PC-9 (cell line): ENCODE measurements around the gene FOXG1. TPM values are rescaled to one million over a fixed set of nuclear protein-coding genes. Genes with fewer than 3 reads are reported as not detected.

Experiments used
- BruUV-seq: library from RNA; stranded (reverse); fragments of 400-500 nt; replicated peaks from 2 replicates; lab custom pipeline; 2021; lab: Mats Ljungman, UMichigan
- CTCF ChIA-PET: fragments of 300-600 bp; sonication (Branson Sonifier 250); formaldehyde crosslinking; loops from one replicate; lab custom pipeline; 2022; ENCODE audit warnings: antibody characterized with exemption; lab: Charles Lee
- POLR2A ChIA-PET: fragments of 300-600 bp; sonication (Branson Sonifier 250); formaldehyde crosslinking; loops from one replicate; lab custom pipeline; 2022; ENCODE audit warnings: antibody characterized with exemption; ENCODE audit not compliant: unreplicated experiment; lab: Charles Lee
- DNase-seq, 2 experiments: peaks; one replicate each; pipeline versions ENCODE4 v3.0.0 to v3.0.0-alpha.2; 2015 to 2022; ENCODE audit warnings: mixed read lengths in 1 of 2
- H2AFZ ChIP-seq: fragments of 200-600 bp; sonication (generic); 2 replicates; pipeline ENCODE4 v1.8.1; 2017; ENCODE audit warnings: antibody characterized with exemption
- H3F3A ChIP-seq: fragments of 200-600 bp; sonication (generic); 2 replicates; pipeline ENCODE4 v1.8.1; 2017; ENCODE audit warnings: antibody characterized with exemption, mild to moderate bottlenecking, low read depth; ENCODE audit not compliant: insufficient read depth
- H3K27ac ChIP-seq: fragments of 200-600 bp; sonication (generic); 2 replicates; pipeline ENCODE4 v1.6.1; 2016; ENCODE audit warnings: mixed run types
- H3K27me3 ChIP-seq: fragments of 200-600 bp; sonication (generic); 2 replicates; pipeline ENCODE4 v1.6.1; 2016; ENCODE audit warnings: low read depth, mixed run types; ENCODE audit not compliant: insufficient read depth
- H3K36me3 ChIP-seq: fragments of 200-600 bp; sonication (generic); 2 replicates; pipeline ENCODE4 v1.6.1; 2016; ENCODE audit warnings: low read depth, mixed run types
- H3K4me1 ChIP-seq: fragments of 200-600 bp; sonication (generic); replicated peaks from 2 replicates; pipeline ENCODE4 v1.6.1; 2016; ENCODE audit warnings: mixed run types; ENCODE audit not compliant: insufficient read depth
- H3K4me2 ChIP-seq: fragments of 200-600 bp; sonication (generic); 2 replicates; pipeline ENCODE4 v1.6.1; 2017; ENCODE audit warnings: mixed run types
- H3K4me3 ChIP-seq: fragments of 200-600 bp; sonication (generic); 2 replicates; pipeline ENCODE4 v1.6.1; 2016; ENCODE audit warnings: mixed run types
- H3K79me2 ChIP-seq: fragments of 200-600 bp; sonication (generic); 2 replicates; pipeline ENCODE4 v1.6.1; 2017; ENCODE audit warnings: low read depth, mixed run types
- H3K9me2 ChIP-seq: fragments of 200-600 bp; sonication (generic); 2 replicates; pipeline ENCODE4 v1.8.1; 2017; ENCODE audit warnings: mild to moderate bottlenecking; ENCODE audit not compliant: insufficient read depth
- H3K9me3 ChIP-seq: fragments of 200-600 bp; sonication (generic); 2 replicates; pipeline ENCODE4 v1.8.1; 2016; ENCODE audit warnings: low read depth; ENCODE audit not compliant: insufficient read depth
- H4K20me1 ChIP-seq: fragments of 200-600 bp; sonication (generic); 2 replicates; pipeline ENCODE4 v1.8.1; 2017; ENCODE audit not compliant: insufficient read depth
- CTCF ChIP-seq: fragments of 200-600 bp; sonication (generic); conservative IDR thresholded peaks from 2 replicates; pipeline ENCODE4 v1.6.1; 2017; ENCODE audit warnings: mixed run types, antibody characterized with exemption, mild to moderate bottlenecking, moderate library complexity
- EZH2 ChIP-seq: fragments of 200-600 bp; sonication (generic); IDR thresholded peaks from 2 replicates; pipeline ENCODE4 v1.8.0; 2017; ENCODE audit warnings: antibody characterized with exemption, low read depth
- intact Hi-C: fragments of 100-400 bp; cut with micrococcal nuclease; formaldehyde crosslinking; loops from one replicate; pipeline ENCODE4 v1.10.0; 2022; ENCODE audit not compliant: unreplicated experiment
- total RNA-seq: library from RNA; stranded (reverse); gene quantifications from 2 replicates; pipeline ENCODE4 v1.2.3, GENCODE V29; 2021

FOXG1 gene
- total RNA-seq, 1 experiment from 2014 or later, result not detected

- ChIA-PET CTCF (no interaction called here), POLR2A (no interaction called here)
- no peaks in the 10 kb centered on the region for H4K20me1 ChIP-seq
- intact Hi-C loops, result no loop called here
- H2AFZ ChIP-seq, result no peak overlapping the region
- H3K4me1 ChIP-seq, result no peaks in the 10 kb centered on the region
- H3F3A ChIP-seq, result no peaks in the 10 kb centered on the region
- no peaks in the 10 kb centered on the region for H3K9me2 ChIP-seq
- no peak overlapping the region for H3K4me3 ChIP-seq
- TF ChIP-seq CTCF, result no peak
- no peak for TF ChIP-seq EZH2
- H3K9me3 ChIP-seq, result no peaks in the 10 kb centered on the region
- no peak for DNase-seq
- no peak overlapping the region for H3K27ac ChIP-seq
- no peaks in the 10 kb centered on the region for H3K27me3 ChIP-seq
- H3K4me2 ChIP-seq, result no peak overlapping the region
- no peaks in the 10 kb centered on the region for H3K79me2 ChIP-seq
- H3K36me3 ChIP-seq, result no peaks in the 10 kb centered on the region
- no TSS peak for BruUV-seq
These were observed 2.8 kb downstream of the FOXG1 start for GRCh38 chr14:28769276-28769880.

- no peaks in the 10 kb centered on the region for H3K9me3 ChIP-seq
- no peak overlapping the region for H3K4me2 ChIP-seq
- ChIA-PET POLR2A (no interaction called here), CTCF (no interaction called here)
- intact Hi-C loops, result no loop called here
- no peak for TF ChIP-seq EZH2
- TF ChIP-seq CTCF, result no peak
- no peak overlapping the region for H3K4me3 ChIP-seq
- no peak overlapping the region for H3K27ac ChIP-seq
- H3K4me1 ChIP-seq, result no peaks in the 10 kb centered on the region
- H3K36me3 ChIP-seq, result no peaks in the 10 kb centered on the region
- no peaks in the 10 kb centered on the region for H3F3A ChIP-seq
- no peak overlapping the region for H2AFZ ChIP-seq
- no peaks in the 10 kb centered on the region for H3K27me3 ChIP-seq
- no peaks in the 10 kb centered on the region for H4K20me1 ChIP-seq
- no TSS peak for BruUV-seq
- DNase-seq, result no peak
- H3K79me2 ChIP-seq, result no peaks in the 10 kb centered on the region
- H3K9me2 ChIP-seq, result no peaks in the 10 kb centered on the region
These were observed 3.5 kb downstream of the FOXG1 start for GRCh38 chr14:28770061-28770460.

GRCh38 chr14:28770630-28771029 is 4.0 kb downstream of the FOXG1 start:
- no peak overlapping the region for H3K4me3 ChIP-seq
- ChIA-PET CTCF (no interaction called here), POLR2A (no interaction called here)
- H3K27me3 ChIP-seq, result no peaks in the 10 kb centered on the region
- no peak overlapping the region for H3K27ac ChIP-seq
- no peak for DNase-seq
- no peak overlapping the region for H2AFZ ChIP-seq
- H4K20me1 ChIP-seq, result no peaks in the 10 kb centered on the region
- no peaks in the 10 kb centered on the region for H3K9me2 ChIP-seq
- H3F3A ChIP-seq, result no peaks in the 10 kb centered on the region
- H3K36me3 ChIP-seq, result no peaks in the 10 kb centered on the region
- H3K4me1 ChIP-seq, result no peaks in the 10 kb centered on the region
- H3K4me2 ChIP-seq, result no peak overlapping the region
- intact Hi-C loops, result no loop called here
- BruUV-seq, result no TSS peak
- TF ChIP-seq EZH2, result no peak
- no peaks in the 10 kb centered on the region for H3K79me2 ChIP-seq
- no peaks in the 10 kb centered on the region for H3K9me3 ChIP-seq

- H3K4me3 ChIP-seq, result no peak overlapping the region
- H2AFZ ChIP-seq, result no peak overlapping the region
- no peaks in the 10 kb centered on the region for H3K79me2 ChIP-seq
- no TSS peak for BruUV-seq
- ChIA-PET CTCF (no interaction called here), POLR2A (no interaction called here)
- H3K27me3 ChIP-seq, result no peaks in the 10 kb centered on the region
- H3K4me2 ChIP-seq, result no peak overlapping the region
- H3F3A ChIP-seq, result no peaks in the 10 kb centered on the region
- TF ChIP-seq EZH2 (no peak), CTCF (no peak)
- no peak for DNase-seq
- no peaks in the 10 kb centered on the region for H3K9me3 ChIP-seq
- no peaks in the 10 kb centered on the region for H4K20me1 ChIP-seq
- no peaks in the 10 kb centered on the region for H3K4me1 ChIP-seq
- no peaks in the 10 kb centered on the region for H3K9me2 ChIP-seq
- H3K36me3 ChIP-seq, result no peaks in the 10 kb centered on the region
- intact Hi-C loops, result no loop called here
- no peak overlapping the region for H3K27ac ChIP-seq
These were observed 4.6 kb downstream of the FOXG1 start for GRCh38 chr14:28771168-28771567.
